Caco-2 (cell line): ENCODE measurements around the gene UBAP1. TPM values are rescaled to one million over a fixed set of nuclear protein-coding genes. Genes with fewer than 3 reads are reported as not detected.
A peak's percentile ranks its signal among the peaks of the same experiment; 100 is the strongest.

ENCODE experiments used
- BruUV-seq: library from RNA; stranded (reverse); fragments of 400-500 nt; replicated peaks from 2 replicates; lab custom pipeline; 2021; lab: Mats Ljungman, UMichigan
- CTCF ChIA-PET: fragments of 300-600 bp; sonication (Branson Sonifier 250); formaldehyde crosslinking; loops from one replicate; lab custom pipeline; 2022; ENCODE audit warnings: antibody characterized with exemption; lab: Charles Lee
- POLR2A ChIA-PET: fragments of 300-600 bp; sonication (Branson Sonifier 250); formaldehyde crosslinking; loops from one replicate; lab custom pipeline; 2022; ENCODE audit warnings: antibody characterized with exemption; lab: Charles Lee
- DNase-seq, 2 experiments: peaks; one replicate each; pipeline versions ENCODE4 v3.0.0 to v3.0.0-alpha.2; 2020 to 2022
- H3K27me3 ChIP-seq: replicated peaks from 2 replicates; pipeline ENCODE4 v1.6.0; 2011; ENCODE audit warnings: low read length; ENCODE audit not compliant: control insufficient read depth, insufficient read depth
- H3K36me3 ChIP-seq: 2 replicates; pipeline ENCODE4 v1.5.1; 2011; ENCODE audit warnings: low read length; ENCODE audit not compliant: control insufficient read depth, insufficient read depth
- H3K4me1 ChIP-seq: fragments of 250-450 bp; sonication (Bioruptor Pico); 2 replicates; pipeline ENCODE4 v1.5.1; 2020; ENCODE audit warnings: mild to moderate bottlenecking
- H3K4me3 ChIP-seq: 2 replicates; pipeline ENCODE4 v1.5.1; 2011; ENCODE audit warnings: low read depth, mild to moderate bottlenecking, control low read depth, low read length
- H3K9me3 ChIP-seq: fragments of 250-450 bp; sonication (Bioruptor Pico); 2 replicates; pipeline ENCODE4 v1.5.1; 2020; ENCODE audit warnings: mild to moderate bottlenecking, moderate library complexity
- H3K27ac Mint-ChIP-seq: one replicate; pipeline ENCODE4 v1.8.0; 2022; ENCODE audit warnings: mixed read lengths; ENCODE audit not compliant: unreplicated experiment
- H3K27me3 Mint-ChIP-seq: one replicate; pipeline ENCODE4 v1.8.0; 2022; ENCODE audit warnings: mixed read lengths; ENCODE audit not compliant: insufficient read depth, unreplicated experiment
- H3K36me3 Mint-ChIP-seq: one replicate; pipeline ENCODE4 v1.8.0; 2022; ENCODE audit warnings: mild to moderate bottlenecking, mixed read lengths; ENCODE audit not compliant: insufficient read depth, unreplicated experiment
- H3K4me1 Mint-ChIP-seq: one replicate; pipeline ENCODE4 v1.8.0; 2022; ENCODE audit warnings: low read depth, mixed read lengths; ENCODE audit not compliant: unreplicated experiment
- H3K4me3 Mint-ChIP-seq: one replicate; pipeline ENCODE4 v1.8.0; 2022; ENCODE audit warnings: mild to moderate bottlenecking, moderate library complexity, mixed read lengths; ENCODE audit not compliant: unreplicated experiment
- H3K9me3 Mint-ChIP-seq: one replicate; pipeline ENCODE4 v1.8.0; 2022; ENCODE audit warnings: mixed read lengths; ENCODE audit not compliant: unreplicated experiment
- CTCF ChIP-seq, 2 experiments: fragments of 200-600 bp in 1 of 2; IDR thresholded peaks; 1 replicate in 1 of 2; 2 replicates in 1 of 2; pipeline versions ENCODE4 v1.5.1 to v1.8.0; 2011 to 2022; ENCODE audit warnings: antibody characterized with exemption in 1 of 2, control low read depth in 1 of 2, inconsistent platforms in 1 of 2, low read depth in 1 of 2, low read length in 1 of 2, mild to moderate bottlenecking in 1 of 2, moderate library complexity in 1 of 2; ENCODE audit not compliant: insufficient read depth in 1 of 2, severe bottlenecking in 1 of 2, unreplicated experiment in 1 of 2
- intact Hi-C: fragments of 100-400 bp; cut with micrococcal nuclease; formaldehyde crosslinking; loops from one replicate; pipeline ENCODE4 v1.10.0; 2022; ENCODE audit not compliant: unreplicated experiment
- total RNA-seq: library from RNA; stranded (reverse); gene quantifications from 2 replicates; pipeline ENCODE4 v1.2.3, GENCODE V29; 2022

UBAP1 gene
- total RNA-seq, 1 experiment from 2014 or later = 33.2 TPM

- BruUV-seq = TSS peak; percentile 75
- DNase-seq = peak; percentile 42 to 77
- no peaks in the 10 kb centered on the region for H3K27me3 Mint-ChIP-seq
Observed at GRCh38 chr9:34179213-34180136, 632 bp downstream of the UBAP1 start.

GRCh38 chr9:34185778-34186551 lies 7.1 kb downstream of the UBAP1 start:
- H3K36me3 Mint-ChIP-seq = peaks cover 17% of the 10 kb centered on the region
- ChIA-PET CTCF (no interaction called here), POLR2A (no interaction called here)
- no peak for TF ChIP-seq CTCF (IDR thresholded peaks at IDR 0.05; ENCODE audit: insufficient read depth in 1 of 2, low read depth in 1 of 2, low read length in 1 of 2, severe bottlenecking in 1 of 2, unreplicated experiment in 1 of 2)
- Histone ChIP-seq H3K4me1 (peaks cover 12% of the 10 kb centered on the region), H3K9me3 (no peaks in the 10 kb centered on the region), H3K36me3 (peaks cover 2% of the 10 kb centered on the region; the same call in 1 of the 2 replicates), H3K4me3 (no peak overlapping the region), H3K27me3 (no peaks in the 10 kb centered on the region)
- intact Hi-C loops = no loop called here
- H3K4me1 Mint-ChIP-seq = peaks cover 10% of the 10 kb centered on the region
- H3K4me3 Mint-ChIP-seq = no peak overlapping the region
- no peaks in the 10 kb centered on the region for H3K27me3 Mint-ChIP-seq
- H3K9me3 Mint-ChIP-seq = no peaks in the 10 kb centered on the region
- no peak overlapping the region for H3K27ac Mint-ChIP-seq
- no peak for DNase-seq
- no TSS peak for BruUV-seq

More at GRCh38 chr9:34179213-34180136, 632 bp downstream of the UBAP1 start:
- H3K4me1 Mint-ChIP-seq = no peaks in the 10 kb centered on the region
- peaks cover 27% of the 10 kb centered on the region for H3K36me3 Mint-ChIP-seq
- peak overlapping the region; percentile 100 for H3K4me3 Mint-ChIP-seq
- H3K4me1 ChIP-seq = no peaks in the 10 kb centered on the region; the same call in 1 of the 2 replicates
- POLR2A ChIA-PET = interaction anchor here (0.8 to 1.2 kb wide), 8 partner anchors 9 to 130 kb away, joined by 3 to 5 read pairs (median 3); no protein-coding TSS in a partner anchor
- no peaks in the 10 kb centered on the region for H3K9me3 Mint-ChIP-seq
- CTCF ChIA-PET = interaction anchor here (0.9 to 1.0 kb wide), 3 partner anchors 9 to 73 kb away, joined by 3 to 5 read pairs (median 4); no protein-coding TSS in a partner anchor
- peak overlapping the region; percentile 69 for H3K4me3 ChIP-seq
- intact Hi-C loops = loop anchor here (2.0 kb wide), 1 partner anchor 27 kb away; no protein-coding TSS in a partner anchor
- no peaks in the 10 kb centered on the region for H3K27me3 ChIP-seq
- no peaks in the 10 kb centered on the region for H3K36me3 ChIP-seq
- H3K9me3 ChIP-seq = no peaks in the 10 kb centered on the region
- H3K27ac Mint-ChIP-seq = peak overlapping the region; percentile 98
- no peak for TF ChIP-seq CTCF (IDR thresholded peaks at IDR 0.05; ENCODE audit: insufficient read depth in 1 of 2, low read depth in 1 of 2, low read length in 1 of 2, severe bottlenecking in 1 of 2, unreplicated experiment in 1 of 2)

GRCh38 chr9:34187891-34188240 lies 9.0 kb downstream of the UBAP1 start:
- POLR2A ChIA-PET = interaction anchor here (0.6 kb wide), 1 partner anchor 40 kb away, joined by 7 read pairs; no protein-coding TSS in a partner anchor
- TF ChIP-seq CTCF (IDR thresholded peaks at IDR 0.05; ENCODE audit: insufficient read depth in 1 of 2, low read depth in 1 of 2, low read length in 1 of 2, severe bottlenecking in 1 of 2, unreplicated experiment in 1 of 2) = no peak
- CTCF ChIA-PET = no interaction called here
- no peak for DNase-seq
- Histone ChIP-seq H3K4me1 (peaks cover 12% of the 10 kb centered on the region), H3K9me3 (no peaks in the 10 kb centered on the region), H3K27me3 (no peaks in the 10 kb centered on the region), H3K4me3 (no peak overlapping the region), H3K36me3 (peaks cover 2% of the 10 kb centered on the region; the same call in 1 of the 2 replicates)
- peaks cover 11% of the 10 kb centered on the region for H3K36me3 Mint-ChIP-seq
- intact Hi-C loops = no loop called here
- no peaks in the 10 kb centered on the region for H3K27me3 Mint-ChIP-seq
- H3K9me3 Mint-ChIP-seq = no peaks in the 10 kb centered on the region
- no peak overlapping the region for H3K4me3 Mint-ChIP-seq
- peaks cover 10% of the 10 kb centered on the region for H3K4me1 Mint-ChIP-seq
- no TSS peak for BruUV-seq
- no peak overlapping the region for H3K27ac Mint-ChIP-seq
